K562 (cell line): ENCODE measurements around the gene POC1B.

ENCODE experiments used
- CBX3 ChIP-seq, 2 experiments: IDR thresholded peaks; 1 replicate in 1 of 2; 2 replicates in 1 of 2; pipeline ENCODE4 v1.6.1; 2012; ENCODE audit warnings: inconsistent platforms in 2 of 2, low read length in 2 of 2, borderline replicate concordance in 1 of 2, control low read depth in 1 of 2
- EP300 ChIP-seq: IDR thresholded peaks from 2 replicates; pipeline ENCODE4 v1.6.1; 2012; ENCODE audit warnings: low read length, improper control_type of control experiment
- MEIS2 ChIP-seq: fragments of 450-650 bp; IDR thresholded peaks from 2 replicates; pipeline ENCODE4 v1.6.1; 2014; ENCODE audit warnings: mild to moderate bottlenecking; ENCODE audit not compliant: partially characterized antibody
- TF ChIP-seq, protein P1 (sequence below): sonication (generic); formaldehyde crosslinking; IDR thresholded peaks from 2 replicates; pipeline ENCODE4 v1.5.0; 2020; ENCODE audit warnings: missing genetic modification reagents
- TF ChIP-seq, protein P2 (sequence below): sonication (generic); formaldehyde crosslinking; IDR thresholded peaks from 2 replicates; pipeline ENCODE4 v1.9.0; 2022; ENCODE audit warnings: mild to moderate bottlenecking, missing genetic modification reagents
- TF ChIP-seq, protein P3 (sequence below): sonication (generic); formaldehyde crosslinking; IDR thresholded peaks from 2 replicates; pipeline ENCODE4 v1.8.0; 2022; ENCODE audit warnings: mild to moderate bottlenecking, low read depth, missing genetic modification reagents

DNA sequence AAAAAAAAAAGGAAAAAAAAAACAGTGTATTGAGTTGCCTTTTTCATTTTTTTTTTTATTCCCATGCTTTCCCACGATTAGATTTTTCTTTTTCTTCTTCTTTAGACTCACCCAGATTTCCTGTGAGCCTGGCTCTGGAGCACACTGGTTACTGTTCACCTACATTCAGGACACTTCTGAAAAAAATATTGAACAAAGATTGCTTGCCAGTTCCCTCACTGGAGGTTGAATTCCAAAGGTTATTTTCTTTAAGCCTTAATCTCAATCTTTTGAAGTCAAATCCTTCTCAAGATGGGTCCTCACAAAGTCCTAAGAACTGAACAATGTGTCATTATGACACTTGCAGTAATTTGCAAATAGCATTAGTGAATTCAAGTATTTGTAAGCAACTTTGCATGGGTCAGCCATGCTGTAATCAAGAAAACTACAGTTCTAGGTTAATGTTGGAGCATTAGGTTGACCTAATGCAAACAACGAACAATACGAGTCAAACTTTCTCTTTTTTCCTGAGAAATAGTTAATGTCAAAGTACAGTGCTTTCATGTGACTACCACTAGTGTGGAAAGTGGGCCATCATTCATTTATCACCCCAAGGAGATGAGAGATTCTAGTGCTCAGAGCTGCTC lies 124.3 kb downstream of the POC1B start:
- TF ChIP-seq, protein P1, sequence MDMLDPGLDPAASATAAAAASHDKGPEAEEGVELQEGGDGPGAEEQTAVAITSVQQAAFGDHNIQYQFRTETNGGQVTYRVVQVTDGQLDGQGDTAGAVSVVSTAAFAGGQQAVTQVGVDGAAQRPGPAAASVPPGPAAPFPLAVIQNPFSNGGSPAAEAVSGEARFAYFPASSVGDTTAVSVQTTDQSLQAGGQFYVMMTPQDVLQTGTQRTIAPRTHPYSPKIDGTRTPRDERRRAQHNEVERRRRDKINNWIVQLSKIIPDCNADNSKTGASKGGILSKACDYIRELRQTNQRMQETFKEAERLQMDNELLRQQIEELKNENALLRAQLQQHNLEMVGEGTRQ (CRISPR knock-in tag), result no peak
- TF ChIP-seq EP300, result no peak
- TF ChIP-seq, protein P2, sequence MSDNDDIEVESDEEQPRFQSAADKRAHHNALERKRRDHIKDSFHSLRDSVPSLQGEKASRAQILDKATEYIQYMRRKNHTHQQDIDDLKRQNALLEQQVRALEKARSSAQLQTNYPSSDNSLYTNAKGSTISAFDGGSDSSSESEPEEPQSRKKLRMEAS, result no peak
- TF ChIP-seq CBX3 (IDR thresholded peaks at IDR 0.05; ENCODE audit: borderline replicate concordance in 1 of 2, low read length in 2 of 2), result no peak
- TF ChIP-seq, protein P3, sequence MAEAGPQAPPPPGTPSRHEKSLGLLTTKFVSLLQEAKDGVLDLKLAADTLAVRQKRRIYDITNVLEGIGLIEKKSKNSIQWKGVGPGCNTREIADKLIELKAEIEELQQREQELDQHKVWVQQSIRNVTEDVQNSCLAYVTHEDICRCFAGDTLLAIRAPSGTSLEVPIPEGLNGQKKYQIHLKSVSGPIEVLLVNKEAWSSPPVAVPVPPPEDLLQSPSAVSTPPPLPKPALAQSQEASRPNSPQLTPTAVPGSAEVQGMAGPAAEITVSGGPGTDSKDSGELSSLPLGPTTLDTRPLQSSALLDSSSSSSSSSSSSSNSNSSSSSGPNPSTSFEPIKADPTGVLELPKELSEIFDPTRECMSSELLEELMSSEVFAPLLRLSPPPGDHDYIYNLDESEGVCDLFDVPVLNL (CRISPR knock-in tag), result no peak
- TF ChIP-seq MEIS2, result no peak
